Erythroblast (primary cell): ENCODE data around the gene TTC38.

Experiments used
- GATA1 ChIP-seq: IDR thresholded peaks from 2 replicates; pipeline ENCODE4 v1.6.1; 2011; ENCODE audit warnings: low read depth, mild to moderate bottlenecking, control low read depth, low read length, moderate library complexity
- POLR2A ChIP-seq: IDR thresholded peaks from 2 replicates; pipeline ENCODE4 v1.6.1; 2011; ENCODE audit warnings: mild to moderate bottlenecking, low read length

GRCh38 chr22:46292732-46293131 is 24.9 kb downstream of the TTC38 start:
- TF ChIP-seq POLR2A: no peak
- TF ChIP-seq GATA1: no peak
